NCI-H510A (cell line): ENCODE data around the gene CNNM4.

Experiments
- DNase-seq: peaks from one replicate; lab custom pipeline; 2025; lab: John Stamatoyannopoulos, UW

The CNNM4 gene

DNA sequence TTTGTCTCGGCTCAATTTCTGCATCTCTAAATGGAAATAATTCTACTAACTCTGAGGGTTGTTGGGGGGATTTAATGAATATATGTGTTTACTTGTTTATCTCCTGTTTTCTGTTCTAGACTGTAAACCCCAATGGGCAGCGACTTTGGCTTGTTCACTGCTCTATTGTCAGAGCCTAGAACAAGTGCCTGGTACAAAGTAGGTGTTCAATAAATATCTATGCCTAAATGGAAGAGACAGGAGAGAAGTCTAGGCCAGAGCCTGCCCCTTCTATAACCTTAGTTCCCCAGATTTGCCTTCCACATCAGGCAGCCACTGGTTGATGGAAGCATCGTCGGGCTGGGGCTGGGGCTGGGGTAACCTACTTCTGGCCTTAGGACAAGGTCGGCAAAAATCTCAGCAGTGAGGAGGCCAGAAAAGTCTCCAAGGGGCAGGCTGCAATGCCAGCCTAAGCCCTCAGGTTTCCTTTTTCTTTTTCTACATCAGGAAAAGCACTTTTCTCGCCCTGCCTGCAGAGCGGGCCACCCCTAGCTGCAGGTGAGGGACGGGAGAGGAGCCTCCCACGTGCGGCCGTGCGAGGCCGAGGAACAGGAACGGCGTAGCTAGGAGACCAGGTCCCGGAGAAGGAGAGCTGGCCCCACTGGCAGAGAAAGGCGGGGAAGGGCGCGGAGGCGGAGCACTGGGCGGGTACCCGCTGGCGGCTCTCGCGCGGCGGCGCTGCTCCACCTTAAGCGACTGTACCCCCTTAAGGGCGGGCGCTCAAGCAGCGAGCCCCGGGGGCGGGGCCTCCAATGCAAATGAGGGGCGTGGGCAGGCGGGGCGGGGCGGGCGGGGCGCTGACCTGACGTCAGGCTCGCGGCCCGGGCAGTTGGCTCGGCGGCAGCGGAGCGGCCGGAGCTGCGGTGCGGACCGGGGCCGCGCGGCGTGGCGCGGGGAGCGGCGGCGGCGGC lies at the start of gene CNNM4:
TSS of gene CNNM4 (plus strand) at position 867 of the 950 bp plus-strand sequence. CDS start 98 bp downstream, outside the sequence.
- peak; percentile 92 for DNase-seq

DNA sequence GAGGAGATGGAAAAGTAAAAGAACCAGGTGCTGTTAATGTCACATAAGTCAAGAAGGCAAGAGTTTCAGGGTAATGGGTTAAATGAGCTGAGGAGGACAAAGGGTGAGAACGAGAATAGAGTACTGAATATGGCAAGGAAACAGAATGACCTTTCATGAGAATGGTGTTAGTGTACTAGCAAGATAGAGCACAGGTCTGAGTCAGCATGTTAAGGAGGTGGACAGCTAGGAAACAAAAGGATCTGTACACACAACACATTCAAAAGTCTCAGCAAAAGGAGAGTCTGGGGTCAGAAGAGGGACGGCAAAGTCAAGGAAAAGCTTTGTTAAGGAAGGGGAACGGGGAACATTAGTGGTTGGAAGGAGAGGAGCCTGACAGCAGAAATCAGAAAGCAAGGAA lies 49.7 kb upstream of the CNNM4 start:
- DNase-seq: no peak

DNA sequence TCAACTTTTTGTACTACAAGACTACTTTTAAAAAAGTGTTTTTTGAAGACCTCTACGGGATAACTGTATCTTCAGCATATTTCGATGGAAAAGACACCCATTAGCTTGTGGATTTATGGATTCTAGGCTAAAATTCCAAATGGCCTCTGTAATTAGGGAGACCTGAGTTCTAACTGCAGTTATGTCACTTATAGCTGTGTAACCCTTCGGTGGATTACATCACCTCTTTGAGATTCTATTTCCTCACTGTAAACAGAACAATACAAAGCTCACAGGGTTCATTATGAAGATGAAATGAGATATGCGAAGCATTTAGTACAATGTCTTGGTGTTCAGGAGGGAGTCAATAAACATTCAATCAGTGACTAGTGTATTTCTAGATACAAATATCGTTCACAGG lies 45.0 kb upstream of the CNNM4 start:
- DNase-seq: no peak

DNA sequence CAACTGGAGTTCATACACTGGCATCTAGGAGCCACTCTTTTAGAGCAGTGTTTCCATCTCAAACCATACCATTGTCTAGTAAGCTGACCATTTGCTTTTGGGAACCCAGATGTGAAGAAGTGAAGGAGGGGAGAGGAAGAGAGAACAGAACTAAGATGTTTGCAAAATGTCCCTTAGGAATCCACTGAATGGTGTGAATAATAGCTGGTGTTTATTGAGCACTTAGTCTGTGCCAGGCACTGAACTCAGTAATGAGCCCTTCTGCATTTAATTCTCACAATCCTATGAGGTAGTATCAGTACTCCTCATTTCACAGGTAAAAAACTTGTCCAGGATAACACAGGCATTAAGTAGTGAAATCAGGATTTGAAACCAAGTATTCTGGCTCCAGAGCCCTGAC lies 44.3 kb upstream of the CNNM4 start:
- no peak for DNase-seq

DNA sequence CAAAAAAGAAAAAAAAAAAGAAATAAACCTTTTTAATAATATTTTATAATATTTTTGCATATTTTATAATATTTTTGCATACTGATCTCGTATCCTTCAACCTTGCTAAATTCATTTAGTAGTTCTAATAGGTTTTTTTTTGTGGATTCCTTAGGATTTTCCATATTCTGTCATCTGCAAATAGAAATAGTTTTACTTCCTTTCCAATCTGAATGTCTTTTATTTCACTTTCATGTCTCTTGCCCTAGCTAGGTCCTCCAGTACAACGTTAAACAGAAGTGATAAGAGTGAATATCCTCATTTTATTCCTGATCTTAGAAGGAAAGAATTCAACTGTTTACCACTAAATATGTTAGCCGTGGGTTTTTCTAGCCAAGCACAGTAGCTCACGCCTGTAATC lies 34.6 kb upstream of the CNNM4 start:
- no peak for DNase-seq

DNA sequence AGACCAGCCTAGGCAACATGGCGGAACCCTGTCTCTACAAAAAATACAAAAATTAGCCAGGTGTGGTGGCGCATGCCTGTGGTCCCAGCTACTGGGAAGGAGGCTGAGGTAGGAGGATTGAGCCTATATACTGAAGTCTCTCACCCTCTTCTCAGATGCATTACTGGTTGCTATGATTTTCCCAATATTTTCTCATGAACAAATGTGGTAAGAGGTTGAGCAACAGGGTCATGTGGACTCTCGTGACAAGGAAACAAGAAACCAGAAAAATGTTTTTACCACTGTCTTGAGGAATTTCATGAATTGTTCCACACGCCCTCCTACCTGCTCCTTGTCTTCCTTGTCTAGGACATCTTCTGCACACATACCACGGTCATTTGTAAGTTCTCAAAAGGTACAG lies 33.3 kb upstream of the CNNM4 start:
- no peak for DNase-seq

DNA sequence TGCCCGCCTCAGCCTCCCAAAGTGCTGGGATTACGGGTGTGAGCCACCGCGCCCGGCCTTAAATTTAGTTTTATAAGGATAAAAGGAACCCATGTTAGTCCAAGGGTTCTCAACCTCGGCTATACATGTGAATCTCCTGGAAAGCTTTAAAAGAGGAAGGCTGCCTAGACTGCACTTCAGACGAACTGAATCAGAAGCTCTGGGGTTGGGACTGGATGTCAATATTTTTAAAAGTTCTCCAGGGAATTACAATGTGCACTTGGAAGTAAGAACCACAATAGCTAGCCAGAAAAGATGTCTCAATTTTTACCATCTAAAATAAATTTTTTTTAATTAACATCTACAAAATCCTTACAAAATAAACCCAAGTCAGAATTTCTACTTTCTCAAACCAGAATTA lies 31.0 kb upstream of the CNNM4 start:
- no peak for DNase-seq

DNA sequence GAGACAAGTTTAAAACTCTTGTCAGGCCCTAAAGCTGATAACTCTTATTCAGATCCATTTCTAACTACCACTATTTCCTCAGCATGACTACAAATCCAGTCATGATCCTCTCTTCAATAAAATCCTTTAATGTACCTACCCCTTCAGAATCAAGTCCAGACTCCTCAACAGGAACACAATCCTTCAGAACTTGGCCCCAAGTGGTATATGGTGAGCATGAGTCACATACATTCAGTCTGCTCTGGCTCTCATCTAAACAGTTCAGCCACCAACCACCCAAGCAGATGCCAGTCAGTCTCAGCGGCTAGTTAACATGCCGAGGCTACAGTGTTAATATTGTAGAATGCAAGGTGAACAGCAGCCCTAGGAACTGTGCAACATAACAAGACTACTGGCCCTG lies 30.5 kb upstream of the CNNM4 start:
- DNase-seq: no peak

DNA sequence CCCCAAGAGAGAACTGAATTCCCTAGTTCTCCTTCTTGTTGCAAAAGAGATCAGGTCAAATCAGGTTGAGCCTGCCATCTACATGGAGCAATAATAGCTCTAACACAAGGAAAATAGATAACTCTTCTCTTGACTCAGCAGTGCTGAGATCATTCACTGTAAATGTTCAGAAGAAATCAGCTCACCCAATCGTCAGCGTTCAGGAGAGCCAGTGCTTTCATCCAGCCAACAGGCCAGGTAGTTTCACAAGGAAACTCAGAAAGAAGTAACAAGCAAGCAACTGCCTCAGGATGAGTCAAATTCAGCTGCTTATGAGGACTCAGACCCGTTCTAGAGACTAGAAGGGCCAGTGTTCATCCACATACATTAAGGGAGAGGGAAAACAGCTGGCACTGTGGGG lies 26.8 kb upstream of the CNNM4 start:
- DNase-seq: no peak

DNA sequence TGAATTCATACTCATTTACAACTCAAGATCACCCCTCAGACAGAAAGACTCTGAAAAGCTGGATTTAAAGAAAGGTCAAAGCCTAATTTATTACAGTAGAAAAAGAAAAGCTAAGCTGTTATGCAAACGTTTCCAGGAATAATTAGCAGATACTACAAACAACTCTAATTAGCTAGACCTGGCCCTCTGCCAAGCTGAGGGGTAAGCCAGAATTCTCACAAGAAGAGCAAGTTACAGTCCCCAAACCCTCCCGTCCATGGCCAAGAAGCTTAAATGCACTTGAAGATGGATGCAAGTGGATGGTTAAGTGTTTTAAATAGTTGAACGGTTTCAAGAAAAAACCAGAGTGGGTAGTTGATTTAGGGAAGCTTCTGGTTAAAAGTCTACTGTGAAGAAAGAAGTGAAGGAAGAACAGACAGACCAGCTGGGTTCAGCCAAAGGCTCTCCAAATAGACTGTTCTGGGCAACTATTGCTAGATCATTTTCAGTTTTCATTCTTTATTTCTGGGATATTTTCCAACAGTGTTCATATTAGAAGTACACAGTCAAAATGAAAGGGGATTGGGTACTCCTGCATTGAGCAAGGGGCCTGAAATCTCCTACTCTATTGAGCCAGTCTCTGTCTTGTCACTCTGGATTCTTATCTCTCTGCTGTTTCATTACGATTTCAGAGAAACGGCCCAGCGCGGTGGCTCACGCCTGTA lies 25.7 kb upstream of the CNNM4 start:
- DNase-seq: no peak

DNA sequence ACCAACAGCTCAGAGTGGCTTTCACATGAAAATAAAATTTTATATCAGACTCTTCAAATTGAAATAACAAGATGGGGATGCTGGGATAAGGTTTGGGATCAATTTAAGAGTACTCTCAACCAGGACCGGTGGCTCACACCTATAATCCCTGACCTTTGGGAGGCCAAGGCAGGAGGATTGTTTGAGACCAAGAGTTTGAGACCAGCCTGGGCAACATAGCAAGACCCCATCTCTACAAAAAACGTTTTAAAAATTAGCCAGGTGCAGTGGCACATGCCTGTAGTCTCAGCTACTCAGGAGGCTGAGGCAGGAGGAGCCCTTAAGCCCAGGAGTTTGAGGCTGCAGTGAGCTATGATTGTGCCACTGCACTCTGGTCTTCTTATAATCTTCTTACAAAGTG lies 23.5 kb upstream of the CNNM4 start:
- DNase-seq: no peak

DNA sequence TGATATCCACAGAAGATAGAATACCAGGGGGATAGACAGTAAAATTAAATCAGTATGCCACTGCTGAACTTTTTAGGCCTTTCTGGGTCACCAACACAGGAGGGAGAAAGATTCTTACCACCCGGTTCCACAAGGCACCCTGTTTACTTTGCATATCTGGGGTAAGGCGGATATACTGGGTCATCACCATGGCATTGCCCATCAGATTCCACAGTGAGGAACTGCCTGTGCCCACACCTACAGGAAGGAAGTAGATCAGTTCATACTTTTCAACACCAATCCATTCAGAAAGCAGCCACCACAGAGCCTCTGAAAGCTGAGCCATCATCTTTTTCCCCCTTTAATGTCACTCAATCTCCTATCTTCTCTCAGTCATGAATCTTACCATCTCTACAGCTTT lies 22.9 kb upstream of the CNNM4 start:
- no peak for DNase-seq

DNA sequence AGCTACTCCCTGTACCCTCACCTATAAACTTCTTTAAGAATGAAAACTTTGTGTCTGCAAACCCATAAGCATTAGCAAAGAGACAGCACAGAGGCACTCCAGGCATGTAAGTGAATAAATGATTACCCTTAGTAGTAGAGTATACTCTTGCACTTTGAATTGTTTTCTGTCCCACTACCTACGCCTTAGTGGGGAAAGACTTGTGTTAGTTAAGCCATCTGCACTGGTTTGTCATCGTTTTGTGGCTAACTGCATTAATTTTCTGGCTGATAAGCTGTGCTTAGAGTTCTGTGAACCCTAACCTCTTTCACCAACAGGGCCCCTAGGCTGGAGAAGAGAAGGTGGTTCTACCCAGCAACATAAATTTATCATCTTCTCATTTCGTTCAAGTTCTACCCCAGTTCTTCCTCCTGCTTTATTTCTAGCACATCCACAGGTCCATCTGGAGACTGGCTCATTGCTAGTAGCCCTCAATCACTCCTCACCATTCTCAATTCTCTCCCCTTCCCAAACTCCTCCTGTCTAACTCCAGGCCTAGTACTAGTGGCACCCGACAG lies 21.5 kb upstream of the CNNM4 start:
- DNase-seq: no peak

DNA sequence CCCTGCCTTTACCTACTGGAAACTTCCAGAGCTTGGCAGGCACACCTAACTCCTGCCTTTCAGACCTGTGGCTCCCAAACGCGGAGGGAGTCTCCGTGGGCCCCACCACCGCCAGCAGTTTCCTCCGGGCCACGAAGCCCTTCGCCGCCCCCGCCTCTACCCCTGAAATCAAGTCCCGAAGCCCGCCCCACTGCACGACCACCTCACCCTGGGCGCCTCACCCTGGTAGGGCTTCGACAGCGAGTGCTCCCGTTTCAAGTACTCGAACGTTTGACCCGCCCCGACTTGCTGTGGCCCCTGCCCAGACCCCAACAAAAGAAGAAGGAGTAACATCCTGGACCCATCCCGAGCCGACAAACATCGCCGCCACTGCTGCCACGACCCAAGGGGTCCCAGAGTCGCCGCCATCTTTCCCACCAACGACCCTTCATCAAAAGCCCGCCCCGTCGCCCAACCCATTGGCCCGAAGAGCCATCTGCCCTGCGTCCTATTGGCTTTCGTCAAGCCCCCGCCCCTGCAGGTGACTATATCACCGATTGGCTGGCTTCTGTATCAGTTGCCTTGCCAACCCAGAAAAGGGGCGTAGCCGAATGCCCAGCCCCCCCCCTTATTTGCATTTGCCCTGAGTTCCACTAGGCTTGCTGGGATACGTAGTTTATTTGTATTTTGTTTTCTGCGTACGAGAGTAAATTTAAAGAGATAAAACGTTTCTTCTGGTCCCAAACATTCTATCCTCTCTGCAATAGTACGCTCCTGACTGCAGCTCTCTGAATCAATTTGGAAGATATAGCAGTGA lies 20.9 kb upstream of the CNNM4 start, which contains the start of gene LMAN2L:
TSS of gene LMAN2L (minus strand) at position 432 of the 796 bp plus-strand sequence. CDS start at position 408, 24 bp downstream.
- peak; percentile 97 for DNase-seq

DNA sequence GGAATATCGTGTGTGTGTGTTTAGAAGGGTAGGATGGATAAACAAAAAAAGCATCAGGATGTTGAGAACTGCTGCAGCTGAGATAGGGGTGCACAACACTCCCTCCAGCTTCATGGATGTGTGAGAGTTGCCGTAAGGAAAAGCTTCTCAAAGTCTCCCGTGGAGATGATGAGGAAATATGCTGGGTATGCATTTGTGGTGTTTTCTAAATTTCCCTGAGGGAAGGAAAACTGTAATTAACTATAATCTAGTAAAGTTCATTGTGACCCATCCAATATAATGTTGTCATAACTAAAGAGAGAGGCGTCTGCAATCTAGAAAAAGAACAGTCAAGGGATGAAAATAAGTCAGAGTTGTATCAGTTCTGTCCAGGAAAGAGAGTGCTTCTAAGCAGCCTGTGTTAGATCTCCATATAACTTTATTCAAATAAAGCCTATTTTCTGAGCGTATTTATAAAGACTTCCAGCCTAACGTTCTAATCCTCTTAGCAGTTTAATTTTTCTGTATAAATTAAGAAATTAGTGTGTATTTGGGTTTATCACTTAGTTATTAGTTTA lies 13.6 kb upstream of the CNNM4 start:
- DNase-seq: no peak

DNA sequence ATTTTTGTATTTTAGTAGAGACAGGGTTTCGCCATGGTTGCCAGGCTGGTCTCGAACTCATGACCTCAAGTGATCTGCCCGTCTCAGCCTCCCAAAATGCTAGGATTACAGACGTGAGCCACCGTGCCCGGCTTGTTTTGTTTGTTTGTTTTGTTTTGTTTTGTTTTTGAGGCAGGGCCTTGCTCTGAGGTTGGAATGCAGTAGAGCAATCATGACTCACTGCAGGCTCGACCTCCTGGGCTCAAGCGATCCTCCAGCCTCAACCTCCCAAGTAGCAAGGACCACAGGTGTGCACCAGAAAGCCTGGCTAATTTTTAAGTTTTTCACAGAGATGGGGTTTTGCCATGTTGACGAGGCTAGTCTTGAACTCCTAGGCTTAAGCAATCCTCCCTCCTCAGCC lies 8.9 kb upstream of the CNNM4 start:
- DNase-seq: no peak

DNA sequence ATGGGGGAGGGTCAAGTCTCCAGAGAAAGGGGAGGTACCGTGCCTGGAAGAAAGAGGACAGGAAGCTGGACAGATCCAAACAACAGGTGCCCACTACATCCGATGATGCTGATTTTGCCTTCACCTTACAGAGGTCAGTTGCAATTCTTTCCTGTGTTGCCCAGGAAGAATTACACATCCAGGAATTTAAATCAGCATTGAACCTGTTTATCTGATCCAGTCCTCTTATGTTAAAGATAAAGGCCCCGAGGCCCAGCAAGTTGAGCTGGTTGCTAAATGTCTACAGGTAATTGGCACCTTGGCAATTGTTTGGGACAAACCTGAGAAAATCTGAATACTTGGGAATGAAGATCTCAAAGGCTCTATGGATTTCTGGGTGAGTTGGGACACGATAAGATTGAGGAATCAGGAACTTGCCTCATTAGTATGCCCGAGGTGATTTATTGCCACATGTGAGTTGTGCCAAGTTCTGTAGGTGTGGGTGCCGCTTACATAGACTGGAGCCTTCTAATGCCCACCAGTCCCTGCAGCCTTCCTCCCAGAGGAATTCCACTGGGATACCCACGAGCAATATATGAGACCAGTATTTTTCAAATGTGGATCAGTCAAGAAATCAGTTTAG lies 6.9 kb upstream of the CNNM4 start:
- DNase-seq: no peak

DNA sequence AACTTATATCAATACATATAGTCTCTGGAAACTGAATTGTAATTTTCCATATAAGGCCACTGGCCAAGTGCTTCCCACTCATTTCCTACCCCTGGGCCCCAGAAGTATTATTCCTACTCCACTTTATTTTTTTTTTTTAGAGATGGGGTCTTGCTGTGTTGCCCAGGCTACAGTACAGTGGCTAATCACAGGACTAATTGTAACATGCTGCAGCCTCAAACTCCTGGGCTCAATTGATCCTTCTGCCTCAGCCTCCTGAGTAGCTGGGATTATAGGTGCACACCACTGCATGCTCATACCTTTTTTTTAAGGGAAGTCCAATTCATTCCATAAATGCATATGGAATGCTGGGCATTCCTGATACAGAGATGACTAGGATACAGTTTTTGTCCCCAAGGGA lies 6.4 kb upstream of the CNNM4 start:
- no peak for DNase-seq

DNA sequence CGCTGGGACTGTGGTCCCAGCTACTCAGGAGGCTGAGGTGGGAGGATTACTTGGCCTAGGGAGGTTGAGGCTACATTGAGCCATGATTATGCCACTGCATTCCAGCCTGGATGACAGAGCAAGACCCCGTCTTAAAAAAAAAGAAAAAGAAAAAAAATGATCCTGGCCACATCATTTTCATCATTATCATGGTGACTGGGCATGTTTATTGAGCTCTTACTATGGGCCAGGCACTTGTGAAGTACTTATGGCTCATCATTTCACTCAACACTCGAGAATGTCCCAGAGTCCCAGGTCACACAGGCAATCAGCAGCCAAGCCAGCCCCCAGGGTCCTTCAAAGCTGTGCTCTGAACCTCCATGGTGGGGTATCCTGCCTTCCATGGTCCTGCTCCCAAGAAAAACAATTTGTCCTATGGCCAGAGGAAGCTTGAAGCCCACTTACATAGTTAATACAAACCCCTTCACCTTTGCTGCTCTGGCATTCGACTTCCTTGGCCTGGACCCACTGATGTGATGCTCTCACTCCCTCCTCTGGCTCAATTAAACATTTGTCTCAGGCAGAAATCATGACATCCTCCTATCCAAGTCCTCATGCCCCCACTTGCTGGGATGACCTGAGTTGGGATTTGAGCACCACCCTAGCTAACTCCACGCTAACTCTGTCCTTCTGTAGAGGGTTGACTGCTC lies 3.8 kb upstream of the CNNM4 start:
- no peak for DNase-seq

DNA sequence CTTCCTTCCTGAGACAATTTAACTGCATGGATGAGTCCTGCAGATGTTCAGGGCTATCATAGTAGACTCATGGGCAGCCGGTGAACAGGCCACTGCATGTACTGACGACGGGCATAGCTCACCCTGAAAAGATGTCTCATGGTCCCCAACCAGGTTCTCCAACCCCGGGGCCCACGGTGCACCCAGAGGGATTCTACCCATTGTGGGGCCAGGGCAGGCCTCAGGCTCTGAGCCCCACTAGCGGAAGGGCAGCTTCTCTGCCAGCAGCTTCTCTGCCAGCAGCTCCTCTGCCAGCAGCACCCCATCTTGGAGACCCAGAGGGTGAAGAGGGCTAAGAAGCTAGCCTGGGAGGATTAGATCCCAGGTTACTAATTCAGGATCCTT lies 3.2 kb upstream of the CNNM4 start:
- DNase-seq: no peak

DNA sequence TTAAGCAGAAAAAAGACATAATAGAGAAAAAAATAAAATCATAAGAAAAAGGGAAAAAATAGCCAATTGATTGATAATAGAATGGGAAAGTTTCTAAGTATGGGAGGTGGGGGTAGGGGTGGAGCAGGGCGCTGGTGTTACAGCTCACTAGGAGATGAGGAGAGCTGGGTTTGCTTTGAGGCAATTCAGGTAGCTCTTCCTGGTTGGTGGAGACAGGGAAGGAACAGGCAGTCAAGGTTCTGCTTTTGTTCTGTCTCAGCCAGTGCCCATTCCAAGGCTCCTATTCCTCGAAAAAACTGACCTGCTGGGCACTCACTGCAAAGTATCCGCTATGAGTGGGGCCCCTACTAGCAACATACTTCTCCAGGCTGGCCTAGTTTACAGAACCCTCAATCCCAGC lies 1.7 kb upstream of the CNNM4 start:
- no peak for DNase-seq
